ENCODE data around the gene HMGB2. TPM values are rescaled to one million over a fixed set of nuclear protein-coding genes. Genes with fewer than 3 reads are reported as not detected.

The HMGB2 gene
- total RNA-seq, 1 donor: 96.1 TPM

- H3K9me3 ChIP-seq (ENCODE audit: low read depth, low read length): peaks cover 17% of the 10 kb centered on the region
- H3K27me3 ChIP-seq (ENCODE audit: insufficient read depth, low read length): no peaks in the 10 kb centered on the region
- H3K4me3 ChIP-seq (ENCODE audit: low read length): no peak overlapping the region
- H3K4me1 ChIP-seq (ENCODE audit: insufficient read depth, low read length): peaks cover 10% of the 10 kb centered on the region
These were observed 51.5 kb downstream of the HMGB2 start for GRCh38 chr4:173282626-173283025.

GRCh38 chr4:173282256-173282562, 51.9 kb downstream of the HMGB2 start:
- no peaks in the 10 kb centered on the region for H3K27me3 ChIP-seq (ENCODE audit: insufficient read depth, low read length)
- H3K9me3 ChIP-seq (ENCODE audit: low read depth, low read length): peaks cover 17% of the 10 kb centered on the region
- H3K4me1 ChIP-seq (ENCODE audit: insufficient read depth, low read length): peaks cover 10% of the 10 kb centered on the region
- no peak overlapping the region for H3K4me3 ChIP-seq (ENCODE audit: low read length)

GRCh38 chr4:173281406-173282255, 52.5 kb downstream of the HMGB2 start:
- Histone ChIP-seq H3K9me3 (ENCODE audit: low read depth, low read length) (peaks cover 14% of the 10 kb centered on the region), H3K27me3 (ENCODE audit: insufficient read depth, low read length) (no peaks in the 10 kb centered on the region), H3K4me3 (ENCODE audit: low read length) (no peak overlapping the region), H3K4me1 (ENCODE audit: insufficient read depth, low read length) (peaks cover 10% of the 10 kb centered on the region)

Other genes starting within 250 kb of the HMGB2 start
- 11.4 TPM for gene GALNT7, start 165.5 kb downstream of the HMGB2 start, total RNA-seq
- gene SAP30, start 36.6 kb upstream of the HMGB2 start, total RNA-seq: 5.2 TPM
- not detected for gene SCRG1, start 64.8 kb upstream of the HMGB2 start, total RNA-seq
- gene HAND2, start 195.9 kb upstream of the HMGB2 start, total RNA-seq: not detected